ENCODE measurements around the gene AGAP1. TPM values are rescaled to one million over a fixed set of nuclear protein-coding genes. Genes with fewer than 3 reads are reported as not detected.

The AGAP1 gene
- 12.3 and 14.8 TPM in 2 replicates for total RNA-seq (2014; rRNA removed; shearing (Covaris generic))
- 8.4 and 11.5 TPM in 2 replicates for polyA plus RNA-seq (2015; cell fraction: cytosol; rRNA removed)
- polyA plus RNA-seq (2015; cell fraction: nucleus; rRNA removed) = 7.0 and 9.5 TPM in 2 replicates

DNA sequence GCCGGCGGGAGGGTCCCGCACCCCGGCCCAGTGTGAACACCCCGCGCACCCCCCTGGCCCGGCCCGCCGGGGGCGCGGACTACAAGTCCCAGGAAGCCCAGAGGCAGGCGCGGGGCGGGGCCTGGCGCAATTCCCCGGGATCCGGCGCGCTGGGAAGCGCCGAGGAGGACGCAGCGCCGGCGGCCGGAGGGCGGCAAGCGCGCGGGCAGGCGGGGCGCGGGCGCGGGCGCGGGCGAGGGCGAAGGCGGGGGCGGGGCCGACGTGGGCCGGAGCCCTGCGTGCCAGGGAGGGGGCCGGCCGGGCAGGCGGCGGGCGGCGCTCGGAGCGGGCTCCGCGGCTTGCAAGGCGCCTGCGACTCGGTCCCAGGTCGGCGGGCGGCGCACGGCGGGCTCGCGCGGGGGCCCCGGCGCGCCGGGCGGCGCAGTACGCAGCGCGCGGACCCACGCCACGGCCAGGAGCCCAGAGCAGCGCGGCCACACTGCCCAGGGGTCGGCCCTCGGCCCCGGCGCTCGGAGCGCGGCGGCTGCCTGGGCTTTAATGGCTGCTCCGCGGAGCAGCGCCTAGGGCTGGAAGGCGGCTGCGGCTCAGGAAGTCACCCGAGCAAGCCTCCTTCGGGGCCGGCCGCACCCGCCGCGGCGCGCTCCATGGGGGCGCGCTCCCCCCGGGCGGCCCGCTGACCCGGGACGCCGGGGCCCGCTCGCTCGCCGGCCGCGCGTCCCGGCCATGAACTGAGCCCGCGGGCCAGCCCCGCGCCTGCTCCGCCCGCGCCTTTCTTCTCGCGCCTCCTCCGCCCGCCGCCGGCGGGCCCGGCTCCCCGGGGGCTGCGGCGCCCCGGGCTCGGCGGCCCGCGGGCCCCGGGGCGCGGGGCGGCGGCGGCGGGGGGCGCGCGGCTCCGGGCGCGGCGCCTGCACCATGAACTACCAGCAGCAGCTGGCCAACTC, at the start of gene AGAP1:
TSS of gene AGAP1 (plus strand) at position 269 of the 941 bp plus-strand sequence.
- peak; percentile 74 for DNase-seq (ENCODE audit: low read depth)

DNA sequence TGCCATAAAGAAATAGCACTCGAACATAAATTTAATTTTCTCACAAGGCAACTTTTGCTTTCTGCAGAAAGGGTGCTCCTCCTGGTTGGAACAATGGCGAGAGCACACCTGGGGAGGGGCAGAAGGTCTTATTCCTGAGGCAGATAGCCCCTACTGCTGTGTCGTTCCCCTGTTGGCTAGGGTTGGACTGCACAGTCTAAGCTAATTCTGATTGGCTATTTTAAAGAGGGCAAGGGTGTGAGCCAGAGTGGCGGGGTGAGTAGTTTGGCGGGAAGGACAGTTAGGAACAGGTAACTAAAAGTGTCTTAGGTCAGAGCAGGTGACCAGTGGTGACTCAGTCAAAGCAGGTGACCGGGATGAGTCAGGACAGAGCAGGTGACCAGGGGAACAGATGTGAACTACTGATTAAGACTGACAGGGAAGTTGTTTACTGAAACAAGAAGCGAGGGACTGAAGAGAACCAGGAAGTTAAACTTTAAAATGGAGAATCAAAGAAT, 49.7 kb upstream of the AGAP1 start:
- DNase-seq (ENCODE audit: low read depth) = peak; percentile 37

DNA sequence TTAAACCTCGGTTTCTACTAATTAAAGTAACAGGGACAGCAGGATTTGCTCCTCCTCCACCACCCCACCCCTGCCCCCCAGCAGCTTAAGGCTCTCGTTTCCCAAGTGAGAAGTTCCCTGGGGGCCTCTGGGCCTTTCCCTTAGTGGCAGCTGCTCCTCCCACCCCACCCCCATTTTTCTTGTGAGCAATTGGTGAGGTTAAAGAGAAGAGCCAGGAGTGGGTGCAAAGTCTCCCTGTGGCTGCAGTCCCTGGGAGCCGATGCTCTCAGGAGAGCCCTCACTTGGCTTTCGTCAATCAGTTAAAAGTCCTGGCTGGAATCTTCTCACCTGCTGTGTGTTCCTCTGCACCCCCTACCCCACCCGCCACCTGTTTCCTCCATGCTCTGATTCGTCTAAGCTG, 48.7 kb upstream of the AGAP1 start:
- DNase-seq (ENCODE audit: low read depth) = no peak

DNA sequence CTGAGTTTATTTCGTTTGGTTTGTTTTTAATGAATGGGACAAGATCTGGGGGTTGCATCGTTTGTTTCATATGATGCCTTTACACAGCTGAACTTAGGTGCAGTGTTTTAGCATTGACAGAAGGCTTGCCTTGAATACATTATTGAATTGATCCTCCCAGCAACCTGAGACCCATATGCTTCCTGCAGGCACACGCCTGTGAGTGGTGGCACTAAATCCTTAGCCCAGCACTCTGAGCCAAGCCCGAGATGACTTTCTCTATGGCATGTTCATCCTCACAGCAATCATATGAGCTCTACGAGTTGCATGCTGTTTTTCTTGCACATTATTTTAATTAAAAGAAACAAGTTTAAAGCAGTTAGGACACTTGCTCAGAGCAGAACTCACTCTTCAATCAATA, 47.8 kb upstream of the AGAP1 start:
- no peak for DNase-seq (ENCODE audit: low read depth)

DNA sequence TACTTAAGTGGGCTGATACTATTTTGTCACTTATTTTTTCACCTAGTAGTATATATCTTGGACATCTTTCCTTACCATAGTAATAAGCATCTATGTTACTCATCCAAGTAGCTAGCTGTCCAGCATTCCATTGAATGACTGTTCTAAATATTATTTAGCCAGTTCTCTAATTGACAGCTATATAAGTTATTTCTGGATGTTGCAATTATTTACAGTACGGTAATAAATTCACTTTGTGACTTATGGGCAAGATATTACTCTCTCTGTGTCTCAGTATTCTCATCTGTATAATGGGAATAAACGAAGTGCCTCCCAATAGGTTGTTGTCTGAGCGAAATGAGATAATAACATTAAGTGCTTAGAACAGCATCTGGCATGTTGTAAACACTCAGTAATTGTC, 46.6 kb upstream of the AGAP1 start:
- DNase-seq (ENCODE audit: low read depth) = no peak

DNA sequence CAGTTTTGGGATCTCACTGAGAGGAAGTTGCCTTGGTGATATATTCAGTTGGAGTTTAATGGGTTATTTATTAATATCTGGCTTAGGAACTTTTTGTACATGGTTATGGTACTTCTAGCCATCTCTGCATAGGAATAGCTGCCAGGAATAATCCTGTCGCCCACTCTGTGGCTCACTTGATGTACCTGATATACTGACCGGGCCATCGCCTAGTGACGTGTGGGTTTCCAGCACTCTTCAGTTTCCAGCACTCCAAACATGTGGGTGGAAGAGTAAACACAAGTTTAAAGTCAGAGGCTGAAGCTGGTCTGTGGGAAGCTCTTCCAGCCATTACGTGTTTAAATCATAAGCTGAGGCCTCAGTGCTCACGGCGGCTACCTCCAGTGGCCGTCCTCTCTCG, 44.3 kb upstream of the AGAP1 start:
- DNase-seq (ENCODE audit: low read depth) = no peak

DNA sequence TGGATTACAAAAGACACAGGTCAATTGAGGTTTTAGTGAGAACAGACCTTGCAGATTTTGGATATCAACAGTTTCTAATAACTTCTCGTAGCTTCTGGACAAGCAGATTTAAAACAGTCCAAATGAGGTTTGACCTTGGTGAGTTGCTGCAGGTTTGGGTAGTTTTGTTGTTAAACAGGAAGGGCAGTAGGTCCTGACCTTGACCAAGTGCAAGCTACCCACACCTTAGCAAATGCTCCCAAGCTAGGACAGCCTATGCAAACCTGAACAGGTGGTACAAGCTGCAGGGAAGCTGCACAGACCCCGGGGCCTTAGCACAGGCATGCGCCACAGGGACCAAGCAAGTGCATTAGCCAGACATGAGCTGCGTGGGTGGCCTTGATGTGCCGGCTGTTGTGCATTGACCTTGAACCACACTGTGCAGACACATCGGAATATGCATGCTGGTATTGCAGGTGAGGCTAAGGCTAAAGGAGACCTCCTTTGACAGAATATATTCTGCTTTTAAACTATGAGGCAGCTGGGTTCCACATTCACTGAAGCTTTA, 40.2 kb upstream of the AGAP1 start:
- no peak for DNase-seq (ENCODE audit: low read depth)

DNA sequence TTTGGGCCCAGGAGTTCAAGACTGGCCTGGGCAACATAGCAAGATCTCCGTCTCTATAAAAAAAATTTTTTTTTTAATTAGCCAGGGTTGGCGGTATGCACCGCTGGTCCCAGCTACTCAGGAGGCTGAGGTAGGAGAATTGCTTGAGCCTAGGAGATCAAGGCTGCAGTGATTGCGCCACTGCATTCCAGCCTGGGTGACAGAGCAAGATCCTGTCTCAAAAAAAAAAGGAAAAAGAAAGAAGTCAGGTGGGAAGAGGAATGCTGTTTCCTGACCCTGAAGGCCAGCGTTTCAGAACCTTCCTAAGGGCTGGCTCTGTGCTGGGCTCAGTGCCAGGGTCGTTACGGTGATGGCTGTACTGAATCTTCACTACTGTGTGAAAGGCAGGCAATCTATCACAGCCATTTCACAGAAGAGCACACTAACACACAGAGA, 35.0 kb upstream of the AGAP1 start:
- DNase-seq (ENCODE audit: low read depth) = peak; percentile 79

DNA sequence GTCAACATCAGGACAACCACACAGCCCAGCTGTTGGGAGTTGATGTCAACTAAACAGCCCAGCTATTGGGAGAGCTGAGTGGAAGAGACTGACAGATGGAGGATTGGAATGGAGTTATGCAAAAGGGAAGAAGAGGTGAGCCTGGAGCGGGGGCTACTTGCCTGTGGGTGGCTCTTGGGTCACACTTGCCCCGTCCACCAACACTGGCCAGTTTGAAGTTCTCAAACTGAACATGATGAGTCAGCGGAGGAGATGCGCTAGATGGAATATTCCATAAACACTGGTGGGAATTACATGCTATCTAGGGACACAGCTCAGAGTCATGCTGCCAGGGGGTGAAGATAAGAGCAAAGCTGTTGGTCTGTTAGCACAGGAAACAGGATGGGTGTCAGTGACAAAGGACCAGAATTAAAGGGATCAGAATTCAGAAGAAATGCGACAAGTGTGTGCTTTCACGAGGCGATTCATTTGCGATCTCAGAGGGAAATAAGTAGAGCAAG, 33.2 kb upstream of the AGAP1 start:
- DNase-seq (ENCODE audit: low read depth) = no peak

DNA sequence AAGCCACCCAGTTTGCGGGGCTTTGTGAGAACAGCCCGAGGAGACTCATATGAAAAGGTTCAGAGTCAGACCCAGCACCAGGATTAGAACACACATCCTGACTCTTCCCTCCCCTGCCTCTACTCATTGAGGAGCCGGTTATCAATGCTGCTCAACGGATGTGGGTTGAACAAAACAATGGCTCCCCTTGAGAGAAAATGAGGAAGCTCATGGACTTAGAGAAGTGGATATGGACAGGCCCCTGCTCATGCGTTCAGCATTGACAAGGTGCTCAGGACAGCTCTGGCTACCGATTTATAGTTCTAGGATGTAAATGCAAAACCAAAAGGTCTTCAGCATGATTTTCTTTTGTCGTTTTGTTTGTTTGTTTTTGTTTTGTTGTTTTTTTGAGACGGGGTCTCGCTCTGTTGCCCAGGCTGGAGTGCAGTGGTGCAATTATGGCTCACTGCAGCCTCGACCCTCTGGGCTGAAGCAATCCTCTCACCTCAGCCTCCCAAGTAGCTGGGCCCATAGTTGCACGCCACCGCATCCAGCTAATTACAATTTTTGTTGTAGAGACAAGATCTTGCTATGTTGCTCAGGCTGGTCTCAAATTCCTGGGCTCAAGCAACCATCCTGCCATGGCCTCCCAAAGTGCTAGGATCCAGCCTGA, 32.0 kb upstream of the AGAP1 start:
- no peak for DNase-seq (ENCODE audit: low read depth)

DNA sequence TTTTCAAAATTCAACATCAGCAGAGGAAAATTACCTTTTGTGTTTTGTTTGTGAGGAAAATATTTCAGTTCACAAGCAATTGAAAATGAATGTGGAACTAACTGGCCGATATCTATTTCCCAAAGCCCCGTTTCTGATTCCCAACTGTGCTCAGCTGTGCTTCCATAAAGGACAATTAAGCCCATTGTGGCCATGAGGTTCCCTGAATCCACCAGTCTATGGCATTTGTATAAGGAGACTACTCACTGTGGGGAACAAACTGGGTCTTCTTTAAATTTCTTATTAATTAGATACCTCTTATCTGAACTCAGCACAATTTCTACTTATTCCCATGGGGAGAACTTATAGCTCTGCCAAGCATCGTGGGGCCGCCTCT, 31.4 kb upstream of the AGAP1 start:
- DNase-seq (ENCODE audit: low read depth) = no peak

DNA sequence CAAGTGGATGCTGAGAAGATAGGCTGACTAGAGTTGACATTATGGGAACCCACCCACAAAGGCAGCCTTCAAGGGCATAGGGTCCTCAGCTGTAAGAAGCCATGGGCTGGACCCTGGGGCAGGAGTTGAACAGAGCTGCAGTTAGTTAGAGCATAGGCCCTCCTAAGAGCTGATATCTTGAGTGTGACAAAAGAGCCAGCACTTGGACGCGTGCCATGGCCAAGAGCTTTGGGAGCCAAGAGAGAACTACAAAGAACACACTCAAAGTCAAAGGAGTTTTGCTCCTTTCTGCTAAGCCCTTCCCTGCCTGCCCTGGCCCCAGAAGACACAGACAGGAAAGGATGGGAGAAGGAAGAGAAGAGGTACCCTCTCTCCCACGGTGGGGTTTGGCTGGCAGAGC, 29.9 kb upstream of the AGAP1 start:
- no peak for DNase-seq (ENCODE audit: low read depth)

DNA sequence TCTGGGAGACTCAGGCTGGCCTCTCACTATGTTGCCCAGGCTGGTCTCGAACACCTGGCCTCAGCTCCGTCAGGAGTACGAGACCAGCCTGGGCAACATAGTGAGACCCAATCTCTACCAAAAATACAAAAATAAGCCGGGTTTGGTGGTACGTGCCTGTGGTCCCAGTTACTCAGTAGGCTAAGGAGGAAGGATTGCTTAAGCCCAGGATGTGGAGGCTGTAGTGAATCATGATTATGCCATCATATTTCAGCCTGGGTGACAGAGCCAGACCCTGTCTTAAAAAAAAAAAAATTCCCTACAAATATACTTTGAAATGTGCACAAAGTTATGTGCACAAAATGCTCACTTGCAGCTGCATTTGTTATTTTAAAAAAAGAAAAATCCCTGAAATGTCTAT, 26.3 kb upstream of the AGAP1 start:
- DNase-seq (ENCODE audit: low read depth) = peak; percentile 78

DNA sequence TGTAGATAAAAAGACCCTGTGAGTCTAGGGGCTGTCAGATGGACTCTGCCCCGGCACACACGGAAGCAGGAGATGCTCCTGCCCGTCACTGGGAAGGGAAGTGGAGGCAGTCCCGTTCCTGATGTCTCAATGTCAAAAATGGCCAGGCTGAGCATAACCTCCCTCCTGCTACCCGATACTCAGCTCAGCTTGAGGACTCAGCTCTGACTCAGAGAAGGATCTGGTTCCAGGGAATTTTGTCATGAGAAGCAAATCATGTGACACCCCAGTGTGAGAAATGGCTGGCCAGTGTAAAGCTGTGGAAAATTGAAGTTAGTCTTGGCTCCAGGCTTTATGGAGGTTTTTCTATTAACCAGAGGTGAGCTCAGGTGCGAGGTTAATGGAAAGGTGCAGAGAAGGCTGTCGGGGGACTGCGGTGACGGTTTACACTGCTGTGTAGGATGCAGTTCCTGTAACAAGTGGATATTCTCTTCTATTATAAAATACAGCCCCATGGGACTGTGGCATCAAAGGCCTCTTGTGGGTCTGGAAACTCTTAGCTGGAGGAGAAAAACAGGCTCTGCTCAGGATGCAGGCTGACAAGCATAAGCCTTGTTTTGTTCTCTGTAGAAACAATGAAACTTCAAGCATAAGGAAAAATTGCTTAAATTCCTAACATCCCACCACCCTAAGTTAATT, 24.7 kb upstream of the AGAP1 start:
- peak; percentile 87 for DNase-seq (ENCODE audit: low read depth)

DNA sequence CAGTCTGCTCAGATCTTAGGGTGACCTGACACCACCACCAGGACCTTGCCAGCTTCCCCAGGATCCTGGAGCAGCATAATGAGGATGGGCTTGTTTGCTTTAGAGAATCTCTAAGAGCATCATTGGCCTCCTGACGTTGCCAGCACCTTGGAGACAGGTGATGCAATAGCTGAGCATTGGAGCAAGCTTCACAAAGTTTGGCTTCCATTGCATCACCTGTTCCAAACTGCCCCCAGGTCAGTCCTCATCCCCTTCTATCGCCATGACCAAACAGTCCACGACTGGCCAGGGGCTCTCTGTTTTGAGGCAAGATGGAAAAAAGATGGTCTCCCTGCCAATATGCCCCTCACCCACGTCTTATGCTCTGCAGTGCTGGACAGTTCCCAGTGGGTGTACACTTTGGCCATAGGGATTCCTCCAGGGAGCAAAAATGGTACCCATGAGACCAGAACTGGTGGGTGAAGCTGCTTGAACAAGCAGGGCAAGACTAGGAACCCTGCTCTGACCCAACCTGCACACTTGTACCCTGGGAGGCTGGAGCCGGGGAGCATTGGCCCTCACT, 22.6 kb upstream of the AGAP1 start:
- no peak for DNase-seq (ENCODE audit: low read depth)

DNA sequence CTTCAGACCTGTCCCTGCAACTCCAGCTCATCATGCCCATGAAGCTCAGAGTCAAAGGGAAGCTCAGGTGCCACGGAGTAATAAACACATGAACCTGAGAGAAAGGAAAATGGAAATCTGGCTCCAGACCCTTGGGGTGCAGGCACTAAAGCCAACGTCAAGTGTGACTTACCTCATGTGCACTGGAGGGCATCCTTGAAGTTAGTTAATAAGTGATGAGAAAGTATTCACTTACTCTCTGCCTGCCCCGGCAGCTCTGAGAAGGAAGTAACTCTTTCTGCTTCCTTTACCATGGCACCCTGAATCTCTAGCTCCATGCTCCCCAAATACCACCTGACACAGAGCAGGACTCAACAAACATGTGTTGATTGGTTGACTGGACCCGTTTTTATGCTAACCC, 21.4 kb upstream of the AGAP1 start:
- DNase-seq (ENCODE audit: low read depth) = no peak

DNA sequence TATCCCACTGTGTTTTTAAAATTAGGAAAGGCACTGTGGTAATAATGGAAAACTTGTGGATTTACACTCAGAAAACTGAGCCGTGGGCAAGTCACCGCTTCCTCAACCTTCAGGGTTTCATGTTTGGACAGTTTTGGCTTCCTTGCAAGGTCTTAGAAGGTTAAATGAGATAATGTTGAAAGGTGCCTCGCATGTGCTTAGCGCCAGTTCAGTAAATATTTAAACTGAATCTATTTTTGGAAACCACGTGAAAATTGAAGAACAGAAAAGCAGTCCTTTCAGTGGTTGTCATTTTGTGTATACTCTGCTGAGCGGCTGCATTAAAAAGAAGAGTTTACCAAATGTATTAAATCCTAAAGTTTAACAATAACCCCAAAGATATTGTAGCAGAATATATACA, 15.2 kb upstream of the AGAP1 start:
- DNase-seq (ENCODE audit: low read depth) = no peak

DNA sequence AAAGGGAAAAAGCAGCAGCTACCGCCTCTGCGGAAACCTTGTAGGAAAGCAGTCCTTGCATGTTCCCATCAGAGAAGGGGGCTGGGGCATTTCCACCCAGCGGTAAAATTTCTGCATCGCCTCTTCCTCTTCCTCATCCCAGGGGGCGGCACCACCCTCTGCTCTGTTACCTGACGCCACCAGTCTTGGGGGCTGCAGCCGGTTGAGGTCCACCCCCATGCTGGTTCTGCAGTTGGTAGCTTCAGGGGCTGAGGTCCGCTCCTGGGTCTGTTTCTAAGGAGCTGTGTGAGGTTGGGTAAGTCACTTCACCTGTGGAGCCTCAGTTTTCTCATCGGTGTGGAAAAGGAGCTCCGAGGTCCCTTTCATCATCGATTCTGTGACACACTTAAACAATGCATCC, 14.2 kb upstream of the AGAP1 start:
- no peak for DNase-seq (ENCODE audit: low read depth)

DNA sequence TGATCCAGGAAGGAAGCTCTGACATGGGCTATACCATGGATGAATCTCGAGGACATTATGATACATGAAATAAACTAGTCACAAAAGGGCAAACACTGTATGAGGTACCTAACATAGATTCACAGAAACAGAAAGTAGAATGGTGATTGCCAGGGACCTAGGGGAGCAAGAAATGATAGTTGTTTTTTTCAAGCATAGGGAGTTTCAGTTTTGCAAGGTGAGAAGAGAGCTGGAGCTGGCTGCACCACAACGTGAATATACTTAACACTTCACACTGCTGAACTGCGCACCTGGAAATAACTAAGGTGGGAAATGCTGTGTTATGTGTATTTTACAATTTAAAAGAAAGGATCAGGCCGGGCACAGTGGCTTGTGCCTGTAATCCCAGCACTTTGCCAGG, 13.2 kb upstream of the AGAP1 start:
- no peak for DNase-seq (ENCODE audit: low read depth)

DNA sequence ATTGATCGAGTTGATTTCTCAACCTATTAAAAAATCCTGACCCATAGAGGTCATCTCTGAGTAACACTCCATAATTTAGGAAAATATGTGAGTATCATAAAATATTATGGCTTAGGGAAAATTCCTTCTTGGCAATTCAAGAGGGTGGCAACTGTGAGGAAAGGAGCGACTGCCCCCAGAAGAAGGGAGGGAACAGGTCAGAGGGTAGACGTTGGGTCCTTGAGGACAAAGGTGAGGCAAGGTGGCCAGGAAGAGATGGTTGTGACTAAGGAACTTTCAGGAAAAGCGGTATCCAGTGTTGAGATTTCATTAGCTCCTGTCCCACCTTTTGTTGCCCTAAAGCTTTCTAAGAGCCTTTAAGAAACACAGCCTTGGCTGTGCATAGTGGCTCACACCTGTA, 10.5 kb upstream of the AGAP1 start:
- no peak for DNase-seq (ENCODE audit: low read depth)

DNA sequence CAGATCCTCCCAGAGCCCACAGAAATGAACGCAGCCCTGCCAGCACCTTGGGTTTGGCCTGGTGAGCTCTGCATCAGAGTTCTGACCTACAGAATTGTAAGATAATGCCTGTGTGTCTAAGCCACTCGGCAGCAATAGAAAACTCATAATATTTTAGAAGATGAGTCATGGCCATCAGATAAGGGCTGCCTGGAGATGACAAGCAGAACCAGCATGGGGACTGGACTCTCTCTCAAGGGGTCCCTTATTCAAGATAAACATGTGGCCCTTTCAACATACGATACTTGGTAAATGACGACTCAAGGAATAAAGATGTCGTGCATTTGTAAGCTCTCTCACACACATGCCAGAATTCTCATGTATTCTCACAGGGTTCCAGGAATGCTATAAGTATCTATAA, 8.5 kb upstream of the AGAP1 start:
- no peak for DNase-seq (ENCODE audit: low read depth)

Measured in HT1080 (cell line).